Measurements from ENCODE around the gene KCNK17. TPM values are rescaled to one million over a fixed set of nuclear protein-coding genes. Genes with fewer than 3 reads are reported as not detected.

The KCNK17 gene, protein sequence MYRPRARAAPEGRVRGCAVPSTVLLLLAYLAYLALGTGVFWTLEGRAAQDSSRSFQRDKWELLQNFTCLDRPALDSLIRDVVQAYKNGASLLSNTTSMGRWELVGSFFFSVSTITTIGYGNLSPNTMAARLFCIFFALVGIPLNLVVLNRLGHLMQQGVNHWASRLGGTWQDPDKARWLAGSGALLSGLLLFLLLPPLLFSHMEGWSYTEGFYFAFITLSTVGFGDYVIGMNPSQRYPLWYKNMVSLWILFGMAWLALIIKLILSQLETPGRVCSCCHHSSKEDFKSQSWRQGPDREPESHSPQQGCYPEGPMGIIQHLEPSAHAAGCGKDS
- not detected for total RNA-seq
- long read RNA-seq = 0 reads

DNA sequence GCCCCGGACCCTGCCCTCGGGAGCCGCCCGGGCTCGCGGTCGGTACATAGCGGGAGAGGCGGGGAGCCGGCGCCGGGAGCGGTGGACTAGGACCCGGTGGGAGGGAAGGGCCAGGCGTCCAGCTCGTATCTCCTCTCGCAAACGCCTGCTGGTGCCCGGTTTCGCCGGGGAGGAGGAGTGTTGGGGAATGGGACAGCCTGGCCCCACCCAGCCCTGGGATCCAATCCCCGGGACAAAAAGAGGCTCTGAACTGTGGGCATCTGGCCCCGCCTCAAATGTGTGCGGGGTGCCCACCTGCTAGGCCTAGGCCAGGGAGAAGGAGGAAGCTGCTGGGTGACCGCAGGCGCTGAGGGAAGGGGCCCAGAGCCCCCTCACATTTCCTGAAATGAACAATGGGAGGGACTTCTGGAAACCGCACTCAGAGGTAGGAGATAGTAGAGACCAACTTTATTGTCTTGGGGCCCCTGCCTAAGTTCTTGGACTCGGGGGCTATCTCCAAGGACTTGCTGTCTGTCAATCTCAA, at the start of gene KCNK17:
Gene KCNK17, minus strand, starts transcription at position 147 of the 523 bp plus-strand sequence. Its CDS starts 99 bp downstream, at position 48.
- no peak for DNase-seq (ENCODE audit: missing footprints)
- intact Hi-C loops (cut with DNase I) = no loop called here
- no peak for ATAC-seq

DNA sequence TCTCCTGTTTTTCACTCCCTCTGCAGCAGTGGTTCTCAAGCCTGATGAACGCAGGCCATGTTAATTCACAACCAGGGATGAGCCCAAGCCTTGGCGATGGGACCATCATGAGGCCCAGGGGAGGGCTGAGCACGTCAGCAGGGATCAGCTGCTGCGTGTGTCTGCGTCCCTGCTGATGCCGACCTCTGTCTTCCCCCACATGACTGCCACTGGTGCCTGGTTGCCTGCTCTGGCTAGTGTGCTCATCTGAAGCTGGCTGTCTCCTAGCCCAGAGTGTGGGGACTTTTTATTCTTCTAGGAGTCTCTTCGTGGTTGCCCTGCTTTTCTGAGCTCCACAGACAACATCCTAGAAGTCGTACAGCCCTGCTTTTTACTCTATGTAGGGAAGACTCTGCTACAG, 49.1 kb upstream of the KCNK17 start:
- DNase-seq (ENCODE audit: missing footprints) (no peak), ATAC-seq (no peak)
- intact Hi-C loops (cut with DNase I) = loop anchor here (5.0 kb wide), 1 partner anchor 529 kb away; no protein-coding TSS in a partner anchor

DNA sequence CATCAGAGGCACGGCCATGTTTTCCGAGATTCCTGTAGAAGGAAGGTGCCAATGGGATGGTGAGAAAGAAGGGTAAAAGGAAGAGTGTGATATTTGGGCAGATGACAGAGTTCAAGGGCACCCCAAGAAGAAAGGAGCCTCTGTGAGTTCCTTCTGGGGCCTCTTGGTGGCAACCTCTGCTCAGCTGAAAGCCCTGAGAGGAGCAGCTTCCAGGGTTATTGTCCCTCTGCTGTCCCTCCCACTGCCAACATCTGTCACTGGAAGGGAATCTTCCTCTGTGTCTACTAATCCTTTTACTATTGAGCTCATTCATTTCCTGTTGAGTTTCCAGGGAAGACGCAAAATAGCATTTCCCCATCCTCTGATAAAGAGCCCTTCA, 48.3 kb upstream of the KCNK17 start:
- ATAC-seq (peak; percentile 21), DNase-seq (ENCODE audit: missing footprints) (no peak)
- intact Hi-C loops (cut with DNase I) = loop anchor here (5.0 kb wide), 1 partner anchor 530 kb away; no protein-coding TSS in a partner anchor

DNA sequence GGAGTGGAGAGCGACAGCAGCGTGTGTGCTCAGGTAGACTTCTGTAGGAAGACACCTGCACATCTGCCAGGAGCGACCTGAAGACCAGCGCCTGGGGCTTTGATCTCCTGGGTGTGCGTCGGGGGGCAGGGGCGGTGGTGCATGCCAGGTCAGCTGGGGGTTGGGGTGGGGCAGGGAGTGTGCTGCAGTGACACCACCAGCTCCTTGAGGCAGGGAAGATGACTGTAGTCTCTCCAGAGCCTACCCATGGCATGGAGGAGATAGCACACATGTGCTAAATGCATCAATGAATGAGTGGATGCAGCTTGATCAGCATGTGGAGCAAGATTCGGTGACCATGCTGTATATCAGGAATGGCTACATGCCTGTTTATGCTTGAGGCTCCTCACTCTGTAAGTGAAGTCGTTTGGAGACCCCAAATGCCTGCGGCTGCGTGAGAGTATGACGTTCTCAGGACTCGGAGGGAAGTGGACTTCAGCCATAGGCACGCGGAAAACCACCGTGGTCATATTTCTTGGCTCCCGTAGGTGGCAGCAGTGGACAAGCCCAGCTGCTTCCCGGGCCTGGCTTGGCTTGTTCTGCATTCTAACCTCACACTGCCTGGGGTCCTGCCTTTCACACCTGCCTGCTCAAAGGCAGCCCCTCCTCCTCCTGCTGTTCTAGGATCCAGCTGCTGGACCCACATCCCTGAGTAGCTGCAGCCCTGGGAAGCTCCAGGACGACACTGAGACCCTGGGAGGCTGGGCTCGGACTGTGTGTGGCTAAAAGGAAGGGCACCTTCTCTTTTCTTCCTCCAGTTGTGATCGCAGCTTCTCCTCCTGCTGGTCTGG, 47.7 kb upstream of the KCNK17 start:
- intact Hi-C loops (cut with DNase I) = loop anchor here (5.0 kb wide), 1 partner anchor 530 kb away; no protein-coding TSS in a partner anchor
- no peak for DNase-seq (ENCODE audit: missing footprints)
- ATAC-seq = peak; percentile 66

DNA sequence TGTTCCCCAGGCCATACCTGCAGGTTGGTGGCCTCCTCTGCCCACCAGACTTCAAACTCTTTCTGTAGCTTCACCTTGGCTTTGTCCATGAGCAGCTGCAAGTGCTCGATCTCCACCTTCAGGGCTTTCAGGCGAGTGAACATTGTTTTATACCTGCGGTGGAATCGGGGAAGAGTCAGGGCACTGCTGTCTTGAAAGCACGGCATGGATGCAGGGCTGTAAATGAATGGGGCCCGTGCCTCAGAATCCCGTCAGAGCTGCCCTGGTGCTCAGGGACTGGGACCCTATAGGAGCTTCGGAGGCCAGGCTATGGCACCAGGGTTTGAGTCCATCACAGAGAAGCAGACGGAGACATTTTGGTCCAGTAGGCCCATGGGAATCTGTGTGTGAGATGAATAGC, 46.2 kb upstream of the KCNK17 start:
- intact Hi-C loops (cut with DNase I) = loop anchor here (5.0 kb wide), 1 partner anchor 532 kb away; no protein-coding TSS in a partner anchor
- ATAC-seq (no peak), DNase-seq (ENCODE audit: missing footprints) (no peak)

DNA sequence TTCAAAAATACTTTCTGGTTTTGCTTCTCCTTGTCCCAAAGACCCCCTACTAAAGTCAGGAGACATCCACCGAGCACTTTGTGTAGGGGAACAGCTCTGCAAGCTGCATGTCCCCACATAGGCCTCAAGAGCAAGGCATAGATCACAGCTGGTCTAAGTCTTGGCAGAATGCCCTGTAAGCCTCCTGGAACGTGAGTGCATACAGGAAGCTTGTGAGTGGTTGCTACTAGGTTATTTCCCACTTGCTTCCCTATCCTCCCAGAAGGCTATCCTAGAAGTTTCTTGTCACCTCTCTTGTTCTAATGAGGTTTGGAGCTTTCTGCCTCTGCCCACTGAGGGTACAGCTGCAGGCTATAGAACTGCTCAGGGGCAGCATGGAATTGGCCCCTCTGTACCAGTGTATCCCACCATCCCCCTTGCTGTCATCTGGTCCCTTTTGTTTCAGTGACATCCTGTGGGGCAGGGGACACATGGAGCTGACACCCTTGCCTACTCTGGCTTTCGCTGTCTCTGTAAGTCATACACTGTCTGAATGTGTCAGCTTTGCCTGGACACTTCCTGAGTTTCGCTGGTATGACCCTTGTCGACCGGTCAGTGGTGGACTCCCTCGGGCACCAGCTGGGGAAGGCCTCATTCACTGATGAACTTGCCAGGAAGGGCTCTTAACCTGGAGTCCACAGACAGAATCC, 43.9 kb upstream of the KCNK17 start:
- peak; percentile 47 for ATAC-seq

DNA sequence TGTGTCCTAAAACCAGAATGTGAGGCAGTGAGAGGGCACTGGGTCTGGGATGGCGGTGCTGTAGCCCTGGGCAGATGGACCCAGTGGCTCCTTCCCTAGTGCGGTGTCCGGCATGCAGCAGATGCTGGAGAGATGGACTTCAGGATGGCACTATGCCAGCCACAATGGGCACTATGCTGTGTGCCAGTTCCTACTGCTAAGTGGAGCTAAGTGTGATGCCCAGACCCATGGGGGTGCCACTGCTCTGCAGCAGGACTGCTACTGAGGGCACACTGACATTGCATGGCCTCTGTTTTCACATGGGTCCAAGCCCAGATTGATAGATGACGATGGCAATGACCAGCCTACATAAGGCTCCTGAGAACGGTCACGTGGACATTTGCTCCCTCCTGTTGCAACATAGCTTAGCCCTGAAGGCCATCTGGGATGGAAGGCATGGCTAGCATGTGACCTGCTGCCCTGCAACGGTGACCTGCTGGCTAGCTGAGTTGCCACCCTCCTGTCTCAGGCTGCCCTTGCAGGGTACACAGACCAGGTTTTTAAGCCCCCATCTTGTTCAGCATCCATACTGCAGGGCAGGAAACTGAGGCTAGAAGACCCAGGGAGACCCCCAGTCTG, 39.6 kb upstream of the KCNK17 start:
- ATAC-seq = no peak
- intact Hi-C loops (cut with DNase I) = no loop called here
- DNase-seq (ENCODE audit: missing footprints) = no peak

More for the DNA sequence above, 43.9 kb upstream of the KCNK17 start:
- DNase-seq (ENCODE audit: missing footprints) = no peak
- intact Hi-C loops (cut with DNase I) = no loop called here

DNA sequence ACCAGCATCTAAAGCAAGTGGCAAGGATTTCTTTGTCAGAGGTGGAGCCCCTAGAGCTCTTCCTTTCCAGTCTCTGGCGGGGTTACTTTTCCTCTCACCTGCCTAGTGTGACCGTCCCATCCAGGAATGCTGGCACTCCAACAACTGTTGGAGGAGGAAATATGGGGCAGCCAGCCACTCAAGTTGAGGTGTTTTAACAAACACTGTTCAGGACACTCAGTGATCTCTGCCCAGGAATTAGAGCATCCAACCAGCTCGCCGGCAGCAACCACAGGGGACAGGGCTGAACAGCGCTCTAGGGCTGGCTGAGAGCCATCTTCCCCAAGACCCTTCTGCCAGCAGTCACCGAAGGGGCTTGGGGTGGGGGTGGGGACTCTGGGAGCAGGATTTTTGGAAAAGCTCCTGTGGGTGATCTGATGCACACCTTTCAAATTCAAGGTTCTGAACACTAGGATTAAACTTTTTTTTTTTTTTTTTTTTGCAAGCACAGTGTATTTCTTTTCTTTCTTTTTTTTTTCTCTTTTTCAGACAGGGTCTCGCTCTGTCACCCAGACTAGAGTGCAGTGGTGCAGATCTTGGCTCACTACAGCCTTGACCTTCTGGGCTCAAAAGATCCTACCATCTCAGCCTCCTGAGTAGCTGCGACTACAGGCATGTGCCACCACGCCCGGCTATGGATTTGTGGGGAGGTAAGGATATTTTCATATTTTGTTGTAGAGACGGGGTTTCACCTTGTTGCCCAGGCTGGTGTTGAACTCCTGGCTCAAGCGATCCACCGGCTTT, 36.7 kb upstream of the KCNK17 start:
- intact Hi-C loops (cut with DNase I) = no loop called here
- DNase-seq (ENCODE audit: missing footprints) (no peak), ATAC-seq (no peak)

DNA sequence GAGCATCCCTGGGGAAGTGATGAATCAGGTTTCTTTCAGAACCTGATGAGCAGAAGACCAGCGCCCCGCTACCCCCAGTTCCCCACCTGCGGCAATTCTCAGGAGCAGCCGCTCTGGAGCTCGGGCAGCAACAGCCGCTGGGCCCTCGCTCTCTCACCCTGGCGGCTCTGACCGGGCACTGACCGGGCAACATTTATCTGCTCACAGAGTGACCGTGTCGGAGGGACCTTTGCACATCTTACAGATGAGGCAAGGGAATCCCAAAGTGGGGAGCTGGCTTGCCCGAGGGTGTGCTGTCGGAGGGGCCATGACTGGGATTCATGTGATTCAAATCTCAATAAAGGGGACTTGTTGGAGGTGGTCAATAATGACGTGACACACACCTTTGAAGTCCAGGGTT, 34.5 kb upstream of the KCNK17 start:
- DNase-seq (ENCODE audit: missing footprints) (no peak), ATAC-seq (no peak)
- intact Hi-C loops (cut with DNase I) = no loop called here

DNA sequence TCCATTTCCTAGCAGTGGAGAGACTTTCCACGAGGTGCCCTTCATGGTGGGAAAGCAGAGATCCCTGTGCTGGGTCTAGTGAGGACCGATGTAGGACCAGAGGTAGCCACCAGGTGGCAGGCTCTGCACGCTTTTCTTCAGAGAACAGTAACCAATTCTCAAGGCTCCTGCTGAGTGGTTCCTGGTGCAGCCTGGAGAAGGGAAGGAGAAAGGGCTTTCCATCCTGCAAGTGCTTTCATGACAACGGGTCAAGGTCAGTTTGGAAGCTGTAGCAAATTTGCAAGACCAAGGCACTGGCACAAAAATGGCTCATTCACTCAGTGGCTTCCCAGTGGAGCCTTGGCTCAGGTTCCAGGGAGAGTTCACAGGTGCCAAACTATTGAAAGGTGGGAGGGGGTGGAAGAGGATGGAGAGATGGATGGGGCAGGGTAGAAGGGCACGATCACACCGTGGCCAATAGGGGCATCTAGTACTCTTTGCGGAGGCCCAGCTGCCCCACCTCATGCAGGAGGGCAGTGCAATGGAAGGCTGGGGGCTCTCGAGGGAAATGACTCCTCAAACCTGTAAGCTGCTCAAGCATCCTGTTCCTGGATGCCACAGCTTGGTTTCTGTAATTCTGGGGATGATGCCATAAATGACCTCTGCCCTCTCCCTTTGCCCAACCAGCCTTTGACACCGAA, 33.8 kb upstream of the KCNK17 start:
- ATAC-seq = peak; percentile 66
- intact Hi-C loops (cut with DNase I) = no loop called here

DNA sequence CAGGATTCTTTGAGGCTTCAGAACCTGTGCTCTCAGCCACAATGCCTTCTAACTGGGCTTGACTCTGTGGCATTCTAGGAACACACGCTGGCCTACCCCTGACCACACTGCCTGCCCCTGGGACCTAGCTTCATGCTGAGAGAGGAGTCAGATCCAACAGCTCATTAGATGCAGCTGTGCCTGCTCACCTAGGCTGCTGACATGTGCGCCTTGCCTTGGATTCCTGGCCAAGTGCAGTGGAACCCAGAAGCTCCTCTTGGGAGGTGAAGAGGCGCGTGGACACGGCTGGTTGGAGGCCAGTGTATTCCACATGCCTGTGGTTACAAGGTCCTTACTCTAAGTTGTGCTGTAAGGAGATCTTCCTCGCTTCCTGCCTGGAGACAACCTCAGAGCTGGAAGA, 33.0 kb upstream of the KCNK17 start:
- ATAC-seq (no peak), DNase-seq (ENCODE audit: missing footprints) (no peak)
- intact Hi-C loops (cut with DNase I) = no loop called here

More for the DNA sequence above, 33.8 kb upstream of the KCNK17 start:
- DNase-seq (ENCODE audit: missing footprints) = no peak

DNA sequence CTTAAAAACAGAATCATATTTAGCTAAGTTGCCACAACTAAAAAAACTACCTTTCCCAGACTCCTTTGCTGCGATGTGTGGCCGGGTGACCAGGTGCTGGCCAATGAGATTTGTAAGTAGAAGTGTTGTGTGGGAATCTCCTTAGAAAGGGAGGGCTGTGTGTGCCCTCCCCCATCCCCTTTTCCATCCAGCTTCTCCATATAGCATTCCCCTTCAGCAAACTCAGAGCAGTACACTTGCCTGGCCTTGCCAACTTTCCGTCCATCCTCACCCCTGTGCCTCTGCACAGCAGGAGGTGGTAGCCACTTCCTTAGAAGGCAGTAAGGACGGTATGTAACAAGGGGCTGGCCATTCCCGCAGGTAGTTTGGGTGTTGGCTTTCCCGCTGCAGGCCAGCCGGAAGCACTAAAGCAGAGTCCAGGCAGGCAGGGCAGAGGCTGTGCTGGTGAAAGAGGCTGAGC, 30.6 kb upstream of the KCNK17 start:
- no peak for ATAC-seq

DNA sequence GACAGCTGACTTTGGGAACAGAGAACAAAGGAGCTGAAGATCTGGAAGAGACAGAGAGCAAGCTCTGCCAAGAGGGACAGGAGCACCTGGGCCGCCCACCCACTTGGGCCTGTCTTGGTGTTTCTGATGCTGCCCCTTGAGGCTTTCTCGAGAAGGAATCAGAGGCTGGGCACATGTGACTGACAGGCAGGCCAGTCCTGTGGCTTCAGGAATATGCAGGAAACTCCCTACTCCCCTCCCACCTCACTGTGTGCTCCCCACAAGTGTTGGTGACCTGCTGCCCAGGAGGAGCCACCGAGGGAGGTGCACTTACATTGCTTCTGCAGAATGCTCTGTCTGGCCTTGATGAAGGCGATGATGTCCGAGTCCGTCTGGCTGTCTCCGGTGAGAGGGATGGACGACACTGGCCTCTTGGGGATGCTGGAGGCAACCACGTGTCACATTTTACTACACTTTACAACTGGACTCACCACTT, 29.2 kb upstream of the KCNK17 start:
- ATAC-seq (no peak), DNase-seq (ENCODE audit: missing footprints) (no peak)
- intact Hi-C loops (cut with DNase I) = no loop called here

More for the DNA sequence above, 30.6 kb upstream of the KCNK17 start:
- intact Hi-C loops (cut with DNase I) = no loop called here
- no peak for DNase-seq (ENCODE audit: missing footprints)

DNA sequence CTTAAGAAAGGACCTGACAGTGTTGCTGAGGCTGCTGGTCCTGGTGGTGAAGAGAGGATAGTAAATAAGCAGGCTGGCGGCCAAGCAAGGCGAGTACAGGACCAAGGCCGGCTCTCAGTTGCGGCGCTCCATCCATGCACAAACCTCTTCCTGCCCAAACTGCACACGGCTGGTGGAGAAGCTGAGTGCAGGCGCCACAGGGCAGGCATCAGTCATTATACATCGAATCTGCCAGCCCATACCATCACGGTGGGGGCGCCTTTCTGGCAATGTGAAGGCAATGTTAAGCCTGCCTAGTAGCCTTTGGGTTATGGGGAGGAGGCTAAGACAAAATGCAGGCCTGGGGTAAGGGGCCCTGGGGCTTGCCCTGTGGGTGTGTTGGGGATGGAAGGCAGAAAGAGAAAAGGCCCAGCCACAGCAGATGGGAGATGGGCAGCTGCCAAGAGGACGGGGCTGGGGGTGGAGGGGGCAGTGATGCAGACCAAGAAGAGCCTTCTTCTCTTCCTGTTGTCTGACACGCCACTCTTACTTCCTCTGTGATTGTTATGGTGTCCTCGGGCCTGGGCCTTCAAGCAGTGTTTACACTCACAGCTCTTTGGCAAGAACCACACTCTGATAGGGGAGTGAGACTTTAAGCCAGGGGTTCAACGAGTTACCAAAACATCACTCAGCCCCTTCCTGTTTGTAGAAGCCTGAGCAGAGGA, 28.6 kb upstream of the KCNK17 start:
- no peak for DNase-seq (ENCODE audit: missing footprints)
- no peak for ATAC-seq
- intact Hi-C loops (cut with DNase I) = no loop called here

DNA sequence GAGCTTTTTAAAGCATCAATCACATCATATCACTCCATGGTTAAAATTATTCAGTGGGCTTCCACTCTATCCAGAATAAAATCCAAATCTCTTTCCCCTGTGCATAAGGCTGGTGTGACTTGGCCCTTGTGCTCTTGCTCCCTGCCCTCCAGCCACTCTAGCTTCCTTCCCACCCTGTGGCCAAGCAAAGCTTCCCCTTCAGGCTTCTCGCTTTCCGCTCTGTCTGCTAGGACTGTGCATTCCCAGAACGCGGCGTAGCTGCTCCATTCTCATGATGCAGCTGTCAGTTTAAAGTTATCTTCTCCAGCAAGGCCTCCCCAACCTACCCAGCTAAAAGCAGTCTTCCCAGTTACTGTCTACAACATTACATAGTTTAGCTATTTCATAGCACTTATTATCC, 27.7 kb upstream of the KCNK17 start:
- ATAC-seq = no peak
- no peak for DNase-seq (ENCODE audit: missing footprints)
- intact Hi-C loops (cut with DNase I) = no loop called here

DNA sequence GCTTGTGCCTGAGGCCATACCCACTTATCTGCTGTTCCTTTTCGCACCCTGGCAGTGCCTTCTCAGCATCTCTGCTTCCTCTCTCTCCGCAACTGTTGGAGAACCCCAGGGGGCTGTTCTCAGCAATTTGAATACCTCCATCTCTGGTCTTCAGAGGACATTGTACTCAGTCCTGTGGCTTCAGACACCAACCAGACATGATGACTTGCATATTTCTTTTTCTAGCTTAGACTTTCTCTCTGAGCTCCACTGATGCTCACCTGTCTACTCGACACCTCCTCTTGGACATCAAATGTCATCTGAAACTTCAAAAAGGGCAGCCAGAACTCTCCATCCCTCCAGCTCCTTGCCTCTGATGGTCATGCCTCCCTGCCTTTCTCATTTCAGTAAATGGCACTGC, 27.1 kb upstream of the KCNK17 start:
- DNase-seq (ENCODE audit: missing footprints) (no peak), ATAC-seq (no peak)
- intact Hi-C loops (cut with DNase I) = no loop called here
